CD4-positive, alpha-beta memory T cell (primary cell): ENCODE results near the gene NSG2. TPM values are rescaled to one million over a fixed set of nuclear protein-coding genes. Genes with fewer than 3 reads are reported as not detected.

Source experiments
- CTCF ChIA-PET: fragments of 350-600 bp; sonication (Branson Sonifier 250); formaldehyde crosslinking; loops from one replicate; lab custom pipeline; 2021; ENCODE audit warnings: inconsistent platforms; ENCODE audit not compliant: partially characterized antibody; lab: Charles Lee
- POLR2A ChIA-PET: fragments of 350-600 bp; sonication (Branson Sonifier 250); formaldehyde crosslinking; loops from one replicate; lab custom pipeline; 2021; ENCODE audit not compliant: partially characterized antibody; lab: Charles Lee
- DNase-seq, 5 donors: peaks; one replicate each; pipeline versions ENCODE4 v3.0.0 to v3.0.0-alpha.2; 2020 to 2022; ENCODE audit warnings: mixed read lengths in 1 of 5
- H3K27ac ChIP-seq: one replicate; pipeline ENCODE4 v1.7.0; 2013; ENCODE audit warnings: low read depth, low read length
- H3K27me3 ChIP-seq: 2 replicates; pipeline ENCODE4 v1.7.0; 2013; ENCODE audit warnings: mild to moderate bottlenecking, low read length, moderate library complexity; ENCODE audit not compliant: insufficient read depth
- H3K36me3 ChIP-seq: 2 replicates; pipeline ENCODE4 v1.7.0; 2013; ENCODE audit warnings: mild to moderate bottlenecking, low read length, moderate library complexity; ENCODE audit not compliant: insufficient read depth
- H3K4me1 ChIP-seq: 2 replicates; pipeline ENCODE4 v1.7.0; 2013; ENCODE audit warnings: mild to moderate bottlenecking, low read length, moderate library complexity; ENCODE audit not compliant: insufficient read depth
- H3K4me3 ChIP-seq, 2 donors: one replicate each; pipeline ENCODE4 v1.7.0; 2013; ENCODE audit warnings: low read length in 2 of 2, mild to moderate bottlenecking in 1 of 2
- H3K9me3 ChIP-seq, 2 donors: one replicate each; pipeline ENCODE4 v1.7.0; 2013; ENCODE audit warnings: low read length in 2 of 2, control low read depth in 1 of 2; ENCODE audit not compliant: control insufficient read depth in 1 of 2
- H3K27ac Mint-ChIP-seq, 7 donors: one replicate each; pipeline ENCODE4 v1.8.0; 2020 to 2021; ENCODE audit warnings: mixed read lengths in 7 of 7, mild to moderate bottlenecking in 6 of 7, inconsistent platforms in 3 of 7, moderate library complexity in 3 of 7
- H3K27me3 Mint-ChIP-seq, 2 donors: one replicate each; pipeline ENCODE4 v1.8.0; 2020 to 2021; ENCODE audit warnings: mixed read lengths in 2 of 2
- H3K36me3 Mint-ChIP-seq, 2 donors: one replicate each; pipeline ENCODE4 v1.8.0; 2020 to 2021; ENCODE audit warnings: mixed read lengths in 2 of 2, inconsistent platforms in 1 of 2, mild to moderate bottlenecking in 1 of 2
- H3K4me1 Mint-ChIP-seq, 4 donors: one replicate each; pipeline ENCODE4 v1.8.0; 2020 to 2021; ENCODE audit warnings: mixed read lengths in 4 of 4, mild to moderate bottlenecking in 1 of 4
- H3K4me3 Mint-ChIP-seq, 8 donors: one replicate each; pipeline ENCODE4 v1.8.0; 2020 to 2021; ENCODE audit warnings: mixed read lengths in 8 of 8, mild to moderate bottlenecking in 7 of 8, moderate library complexity in 6 of 8, inconsistent platforms in 3 of 8
- H3K9me3 Mint-ChIP-seq, 8 donors: one replicate each; pipeline ENCODE4 v1.8.0; 2020 to 2021; ENCODE audit warnings: mixed read lengths in 8 of 8, mild to moderate bottlenecking in 5 of 8, inconsistent platforms in 3 of 8, moderate library complexity in 1 of 8
- intact Hi-C: fragments of 100-400 bp; cut with micrococcal nuclease; formaldehyde crosslinking; loops from one replicate; pipeline ENCODE4 v1.15.1; 2023
- polyA plus RNA-seq, 2 donors: library from polyadenylated mRNA; unstranded; fragments of 300-500 nt; fragmentation: Illumina TruSeq; gene quantifications; one replicate each; pipeline ENCODE4 v1.2.3, GENCODE V29; 2021
- total RNA-seq, 2 experiments: library from RNA; stranded (reverse); gene quantifications; one replicate each; pipeline ENCODE4 v1.2.3, GENCODE V29; 2021

The NSG2 gene
- total and polyA plus RNA-seq, 4 experiments from 2014 or later = not detected

DNA sequence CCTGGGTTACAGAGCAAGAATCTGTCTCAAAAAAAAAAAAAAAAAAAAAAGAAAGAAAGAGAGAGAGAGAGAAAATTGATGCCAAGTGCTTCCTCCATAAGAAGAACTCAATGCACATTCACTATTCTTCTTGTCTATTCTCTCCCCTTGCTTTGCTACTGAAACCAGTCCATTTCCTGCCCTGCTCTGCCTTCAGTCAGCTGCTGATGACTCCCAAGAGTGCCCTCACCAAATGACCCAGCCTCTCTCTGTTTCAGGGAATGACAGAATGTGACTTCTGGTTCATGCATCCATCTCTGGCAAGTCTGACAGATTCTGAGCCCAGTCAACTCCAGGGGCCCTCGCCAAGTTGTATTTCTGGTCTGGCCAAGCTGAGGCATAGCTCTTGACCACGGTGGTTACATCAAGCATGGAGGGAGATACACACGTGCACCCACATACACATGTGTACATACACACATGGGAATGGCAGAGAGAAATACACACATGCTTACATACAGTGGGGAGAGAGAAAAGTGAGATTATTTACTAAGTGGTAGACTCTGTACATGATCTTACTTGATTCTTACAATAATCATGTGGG lies 106.2 kb downstream of the NSG2 start:
- Histone ChIP-seq H3K4me1 (no peaks in the 10 kb centered on the region), H3K36me3 (no peaks in the 10 kb centered on the region), H3K9me3 (no peaks in the 10 kb centered on the region), H3K27me3 (no peaks in the 10 kb centered on the region), H3K27ac (no peak overlapping the region), H3K4me3 (no peak overlapping the region)
- Mint-ChIP-seq H3K9me3 (peaks cover 0 to 26% (median 14%) of the 10 kb centered on the region in 8 donors), H3K4me1 (no peaks in the 10 kb centered on the region), H3K27ac (no peak overlapping the region), H3K4me3 (no peak overlapping the region), H3K27me3 (peaks cover 3 to 9% of the 10 kb centered on the region in 2 donors), H3K36me3 (no peaks in the 10 kb centered on the region)
- no peak for DNase-seq
- ChIA-PET CTCF (no interaction called here), POLR2A (no interaction called here)
- intact Hi-C loops = no loop called here

- ChIA-PET CTCF (no interaction called here), POLR2A (no interaction called here)
- no peak for DNase-seq
- Mint-ChIP-seq H3K27me3 (peaks cover 0 to 4% of the 10 kb centered on the region in 2 donors), H3K27ac (no peak overlapping the region), H3K36me3 (no peaks in the 10 kb centered on the region), H3K4me3 (no peak overlapping the region), H3K9me3 (peaks cover 0 to 44% (median 17%) of the 10 kb centered on the region in 8 donors), H3K4me1 (no peaks in the 10 kb centered on the region)
- H3K4me3 ChIP-seq = no peak overlapping the region
- intact Hi-C loops = no loop called here
- no peaks in the 10 kb centered on the region for H3K27me3 ChIP-seq
- no peak overlapping the region for H3K27ac ChIP-seq
- H3K9me3 ChIP-seq = no peaks in the 10 kb centered on the region
- no peaks in the 10 kb centered on the region for H3K36me3 ChIP-seq
- no peaks in the 10 kb centered on the region for H3K4me1 ChIP-seq
These were observed 109.1 kb downstream of the NSG2 start for GRCh38 chr5:174154559-174154958.

- Histone ChIP-seq H3K4me1 (no peaks in the 10 kb centered on the region), H3K4me3 (no peak overlapping the region), H3K9me3 (no peaks in the 10 kb centered on the region), H3K27ac (no peak overlapping the region), H3K27me3 (no peaks in the 10 kb centered on the region), H3K36me3 (no peaks in the 10 kb centered on the region)
- DNase-seq = no peak
- Mint-ChIP-seq H3K4me3 (no peak overlapping the region), H3K27me3 (peaks cover 0 to 7% of the 10 kb centered on the region in 2 donors), H3K4me1 (no peaks in the 10 kb centered on the region), H3K27ac (no peak overlapping the region), H3K36me3 (no peaks in the 10 kb centered on the region), H3K9me3 (peaks cover 0 to 44% (median 17%) of the 10 kb centered on the region in 8 donors)
- ChIA-PET POLR2A (no interaction called here), CTCF (no interaction called here)
- intact Hi-C loops = no loop called here
These were observed 109.8 kb downstream of the NSG2 start for GRCh38 chr5:174155281-174155680.

DNA sequence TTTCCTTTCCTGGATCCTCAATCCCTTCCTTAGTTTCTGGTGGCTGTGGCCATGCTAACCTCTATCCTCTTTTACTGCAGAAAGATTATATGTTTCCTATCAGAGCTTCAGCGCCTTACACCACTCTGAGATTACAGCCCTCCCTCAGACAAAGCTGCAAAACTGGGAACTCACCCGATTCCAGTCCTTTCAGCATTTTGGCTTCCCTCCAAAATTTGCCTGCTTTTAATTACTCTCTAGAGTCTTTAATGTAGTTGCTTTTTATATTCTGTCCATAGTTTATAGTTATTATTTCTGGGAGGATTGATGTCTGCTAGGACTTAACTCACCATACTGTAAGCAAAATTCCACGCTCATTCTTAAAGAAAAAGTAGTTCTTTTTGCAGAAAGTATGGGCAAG lies 110.2 kb downstream of the NSG2 start:
- H3K4me3 ChIP-seq = no peak overlapping the region
- Mint-ChIP-seq H3K4me3 (no peak overlapping the region), H3K27ac (no peak overlapping the region), H3K36me3 (no peaks in the 10 kb centered on the region), H3K9me3 (peaks cover 0 to 44% (median 17%) of the 10 kb centered on the region in 8 donors), H3K4me1 (no peaks in the 10 kb centered on the region), H3K27me3 (peaks cover 0 to 7% of the 10 kb centered on the region in 2 donors)
- H3K27me3 ChIP-seq = no peaks in the 10 kb centered on the region
- POLR2A ChIA-PET = no interaction called here
- no peaks in the 10 kb centered on the region for H3K36me3 ChIP-seq
- DNase-seq = no peak
- no peak overlapping the region for H3K27ac ChIP-seq
- H3K9me3 ChIP-seq = no peaks in the 10 kb centered on the region
- H3K4me1 ChIP-seq = no peaks in the 10 kb centered on the region
- CTCF ChIA-PET = no interaction called here
- intact Hi-C loops = no loop called here

DNA sequence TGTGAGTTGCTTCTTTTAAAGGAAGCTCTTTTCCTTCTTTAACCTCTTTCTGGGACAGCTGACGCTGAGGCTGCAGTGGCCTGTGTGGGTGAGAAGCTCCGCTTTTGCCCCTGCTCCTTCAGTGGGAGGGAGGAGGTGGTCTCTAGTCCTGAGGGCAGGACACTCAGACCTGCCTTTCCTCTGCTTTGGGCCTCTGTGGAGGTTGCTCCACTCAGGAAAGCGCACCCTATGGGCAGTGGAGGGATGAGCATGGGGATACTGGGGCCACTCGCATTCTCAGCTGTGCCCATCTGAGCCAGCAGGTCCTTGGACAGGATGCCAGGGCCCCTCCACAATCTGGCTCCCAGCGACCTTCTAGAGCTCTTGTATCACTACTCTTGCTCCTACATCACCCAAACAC lies 111.5 kb downstream of the NSG2 start:
- CTCF ChIA-PET = no interaction called here
- no peak overlapping the region for H3K27ac Mint-ChIP-seq
- no peak overlapping the region for H3K4me3 Mint-ChIP-seq
- Histone ChIP-seq H3K4me3 (no peak overlapping the region), H3K27me3 (no peaks in the 10 kb centered on the region), H3K36me3 (no peaks in the 10 kb centered on the region), H3K4me1 (no peaks in the 10 kb centered on the region), H3K27ac (no peak overlapping the region), H3K9me3 (no peaks in the 10 kb centered on the region)
- peaks cover 0 to 5% of the 10 kb centered on the region in 2 donors for H3K27me3 Mint-ChIP-seq
- POLR2A ChIA-PET = no interaction called here
- intact Hi-C loops = no loop called here
- peaks cover 0 to 44% (median 17%) of the 10 kb centered on the region in 8 donors for H3K9me3 Mint-ChIP-seq
- H3K36me3 Mint-ChIP-seq = no peaks in the 10 kb centered on the region
- no peak for DNase-seq
- H3K4me1 Mint-ChIP-seq = no peaks in the 10 kb centered on the region

Other genes starting within 250 kb of the NSG2 start
- 10 to 100 TPM; 17.1 to 18.3 TPM for gene CPEB4, start 157.4 kb upstream of the NSG2 start, total RNA-seq
- 1 to 10 TPM; 1.9 to 6.1 TPM for gene CPEB4, start 157.4 kb upstream of the NSG2 start, polyA plus RNA-seq
- gene C5orf47, start 56.5 kb upstream of the NSG2 start, total RNA-seq = not detected
- not detected for gene C5orf47, start 56.5 kb upstream of the NSG2 start, polyA plus RNA-seq